Adrenal gland (tissue), 12 donors: ENCODE measurements around the gene MAEA. TPM values are rescaled to one million over a fixed set of nuclear protein-coding genes. Genes with fewer than 3 reads are reported as not detected.

Experiments
- DNase-seq, 7 donors: peaks; one replicate each; pipeline ENCODE4 v3.0.0-alpha.2; 2019 to 2020
- H3K27ac ChIP-seq, 5 donors: fragments of 200-600 bp; sonication (generic) in 4 of 5; 1 replicate in 3 of 5; 2 replicates in 2 of 5; pipeline versions ENCODE4 v1.5.1 to v1.8.0; 2016 to 2020; ENCODE audit warnings: mild to moderate bottlenecking in 1 of 5
- H3K27me3 ChIP-seq: fragments of 200-600 bp; 2 replicates; pipeline ENCODE4 v1.8.0; 2021
- H3K36me3 ChIP-seq, 2 donors: fragments of 200-600 bp; replicated peaks in 1 of 2; 1 replicate in 1 of 2; 2 replicates in 1 of 2; pipeline versions ENCODE4 v1.5.1 to v1.8.0; 2018 to 2022
- H3K4me1 ChIP-seq, 2 donors: fragments of 200-600 bp; replicated peaks in 1 of 2; 1 replicate in 1 of 2; 2 replicates in 1 of 2; pipeline versions ENCODE4 v1.5.1 to v1.8.0; 2018 to 2021
- H3K4me3 ChIP-seq, 4 donors: fragments of 200-600 bp; sonication (generic) in 3 of 4; one replicate each; pipeline ENCODE4 v1.5.1; 2016 to 2018
- H3K9me3 ChIP-seq, 3 donors: fragments of 200-600 bp; sonication (generic) in 1 of 3; replicated peaks in 1 of 3; 1 replicate in 2 of 3; 2 replicates in 1 of 3; pipeline versions ENCODE4 v1.5.1 to v1.8.0; 2016 to 2021
- POLR2A ChIP-seq, 2 donors: fragments of 450-650 bp; IDR thresholded peaks; one replicate each; pipeline ENCODE4 v1.6.1; 2017; ENCODE audit warnings: antibody characterized with exemption in 2 of 2, mild to moderate bottlenecking in 2 of 2, moderate library complexity in 1 of 2
- WGBS, 4 donors: extraction: QIAGEN DNeasy Blood & Tissue Kit in 2 of 4; methylation state at CpG; one replicate each; pipeline versions ENCODE4 v1.1.5 to v1.1.7; 2013 to 2017; 5-methylcytosine and 5-hydroxymethylcytosine counted together
- intact Hi-C, 2 donors: fragments of 100-400 bp; cut with DNase I; formaldehyde crosslinking; loops; one replicate each; pipeline versions ENCODE4 v1.14.1 to v1.15.0; 2022 to 2023
- polyA plus RNA-seq, 3 donors: library from polyadenylated mRNA; stranded (reverse); fragments of 200-250 nt in 2 of 3; fragments of 350-450 nt in 1 of 3; fragmentation: Illumina TruSeq in 1 of 3; extraction: RNeasy Lipid Tissue Mini Kit (QIAGEN cat#74804) in 1 of 3; gene quantifications; one replicate each; pipeline ENCODE4 v1.2.3, GENCODE V29; 2013 to 2014
- total RNA-seq, 9 donors: library from RNA; depleted of rRNA in 4 of 9; stranded (reverse); fragments of >200 nt in 4 of 9; fragments of 120-200 nt in 1 of 9; fragmentation: NEBNext Ultra II Directional in 1 of 9; extraction: Animal tissue kit (Norgen Biotek cat#: 25700) in 1 of 9; gene quantifications; one replicate each; pipeline versions ENCODE4 v1.1.0 to v1.2.4, GENCODE V29; 2013 to 2023
- TF ChIP-seq, protein P1 (sequence below), 6 experiments: fragments of 450-650 bp in 4 of 6; fragments of 200-600 bp in 2 of 6; sonication (generic) in 1 of 6; IDR thresholded peaks; 1 replicate in 5 of 6; 2 replicates in 1 of 6; pipeline versions ENCODE4 v1.5.1 to v1.8.0; 2016 to 2021; ENCODE audit warnings: antibody characterized with exemption in 6 of 6, mild to moderate bottlenecking in 2 of 6, moderate library complexity in 1 of 6
- donor health status: healthy with polysubstance abuse.
- donor health status: Bipolar disorder and iron deficiency.
- donor health status: DM: yes; HTN: yes; CAD: no.
- donor health status: DM: no; HTN: no; CAD: no.
- donor health status: DM: no; HTN: no; CAD: no.
- donor health status: DM: yes; HTN: yes; CAD: no.

Gene MAEA
- total and polyA plus RNA-seq, 12 donors = 35.6 to 103 (median 75.1) TPM

DNA sequence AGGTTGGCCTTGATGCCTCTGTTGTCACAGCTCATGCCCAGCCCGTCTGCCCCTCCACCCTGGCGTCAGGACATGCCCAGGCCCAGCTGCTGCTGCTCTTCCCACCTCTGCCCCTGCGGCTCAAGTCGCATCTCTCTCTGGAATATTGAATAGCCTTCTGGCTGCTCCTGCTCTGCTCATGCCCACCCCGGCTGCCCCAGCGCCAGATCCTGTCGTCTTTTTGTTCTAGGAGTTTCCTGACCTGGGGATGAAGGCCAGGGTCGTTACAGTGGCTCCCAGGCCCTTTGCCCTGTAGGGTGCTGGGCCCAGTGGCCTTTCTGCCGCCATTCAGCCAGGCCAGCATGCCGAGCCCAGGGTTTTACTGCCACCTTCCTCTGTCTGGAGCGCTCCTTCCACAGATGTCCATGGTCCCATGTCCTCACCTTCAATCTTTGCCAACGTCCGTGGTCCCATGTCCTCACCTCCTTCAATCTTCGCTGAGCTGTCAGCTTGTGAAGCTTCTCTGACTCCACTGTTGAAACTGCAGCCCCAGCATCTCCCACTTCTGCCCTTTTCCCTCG lies 9.7 kb downstream of the MAEA start:
- Histone ChIP-seq H3K36me3 (peaks cover 0 to 21% of the 10 kb centered on the region in 2 donors), H3K27me3 (no peaks in the 10 kb centered on the region), H3K27ac (no peak overlapping the region), H3K9me3 (no peaks in the 10 kb centered on the region), H3K4me3 (no peak overlapping the region), H3K4me1 (peaks cover 12 to 40% of the 10 kb centered on the region in 2 donors)
- intact Hi-C loops = loop anchor here in 1 of 2 donors (10.0 kb wide), 1 partner anchor 45 kb away; the partner anchor contains the start of gene UVSSA
- DNase-seq = peak in 1 of 7 donors; percentile 15
- WGBS, 4 donors = 76 to 83% (median 81%) methylated on average over 15 of the region's 15 CpGs
- no peak for TF ChIP-seq POLR2A (IDR thresholded peaks at IDR 0.05)

DNA sequence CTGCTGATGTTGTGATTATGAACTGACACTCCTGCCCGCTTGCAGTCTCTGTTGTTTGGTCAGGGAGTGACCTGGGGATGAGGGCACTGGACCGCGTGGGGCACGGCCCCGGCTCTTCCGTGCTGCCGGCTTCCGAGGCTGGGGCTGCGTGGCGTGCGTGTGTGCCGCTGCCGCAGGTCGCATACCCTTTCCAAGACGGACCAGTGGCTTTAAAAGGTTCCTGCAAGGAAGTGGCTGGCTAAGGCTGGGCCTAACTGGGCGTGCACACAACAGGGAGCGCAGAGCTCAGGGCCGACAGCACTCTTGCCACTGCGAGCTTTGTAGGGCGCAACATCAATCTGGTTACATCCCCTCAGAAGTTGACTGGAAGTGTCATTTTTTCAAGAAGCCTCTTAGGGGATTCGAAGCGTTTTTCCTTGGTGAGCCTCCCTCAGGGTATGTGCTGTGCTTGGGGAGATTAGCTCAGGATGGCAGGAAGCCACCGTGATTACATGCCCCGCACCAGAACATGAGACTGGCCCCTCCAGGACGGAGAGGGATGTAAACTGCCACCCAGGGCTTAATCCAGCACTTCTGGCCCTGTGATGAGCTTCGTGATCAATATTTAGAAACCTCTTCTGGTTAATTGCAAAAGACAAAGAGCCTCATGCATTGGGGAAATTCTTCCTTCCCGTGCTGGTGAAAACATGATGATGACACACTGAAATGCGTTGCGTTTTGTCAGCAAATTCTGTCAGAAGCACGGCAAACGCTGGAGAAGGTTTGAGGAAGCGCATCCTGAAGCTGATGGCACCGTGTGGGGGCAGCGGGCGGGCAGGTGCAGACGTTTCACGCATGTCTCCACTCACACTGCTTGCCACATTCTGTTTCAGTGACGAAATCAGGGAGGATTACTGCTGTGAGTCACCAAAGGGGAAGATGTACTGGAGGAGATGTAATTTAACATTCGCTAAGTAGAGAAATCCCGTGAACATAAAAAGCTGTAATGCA lies 11.1 kb downstream of the MAEA start:
- no peaks in the 10 kb centered on the region for H3K9me3 ChIP-seq
- peak; percentile 59 to 85 (median 82) for DNase-seq
- intact Hi-C loops = no loop called here
- H3K27ac ChIP-seq = peak overlapping the region; percentile 14 to 76 (median 45)
- TF ChIP-seq, protein P1, sequence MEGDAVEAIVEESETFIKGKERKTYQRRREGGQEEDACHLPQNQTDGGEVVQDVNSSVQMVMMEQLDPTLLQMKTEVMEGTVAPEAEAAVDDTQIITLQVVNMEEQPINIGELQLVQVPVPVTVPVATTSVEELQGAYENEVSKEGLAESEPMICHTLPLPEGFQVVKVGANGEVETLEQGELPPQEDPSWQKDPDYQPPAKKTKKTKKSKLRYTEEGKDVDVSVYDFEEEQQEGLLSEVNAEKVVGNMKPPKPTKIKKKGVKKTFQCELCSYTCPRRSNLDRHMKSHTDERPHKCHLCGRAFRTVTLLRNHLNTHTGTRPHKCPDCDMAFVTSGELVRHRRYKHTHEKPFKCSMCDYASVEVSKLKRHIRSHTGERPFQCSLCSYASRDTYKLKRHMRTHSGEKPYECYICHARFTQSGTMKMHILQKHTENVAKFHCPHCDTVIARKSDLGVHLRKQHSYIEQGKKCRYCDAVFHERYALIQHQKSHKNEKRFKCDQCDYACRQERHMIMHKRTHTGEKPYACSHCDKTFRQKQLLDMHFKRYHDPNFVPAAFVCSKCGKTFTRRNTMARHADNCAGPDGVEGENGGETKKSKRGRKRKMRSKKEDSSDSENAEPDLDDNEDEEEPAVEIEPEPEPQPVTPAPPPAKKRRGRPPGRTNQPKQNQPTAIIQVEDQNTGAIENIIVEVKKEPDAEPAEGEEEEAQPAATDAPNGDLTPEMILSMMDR (IDR thresholded peaks at IDR 0.05) = no peak
- TF ChIP-seq POLR2A (IDR thresholded peaks at IDR 0.05) = no peak
- no peaks in the 10 kb centered on the region for H3K27me3 ChIP-seq
- 68 to 74% (median 70%) methylated on average over 29 to 40 of the region's 40 CpGs for WGBS, 4 donors
- H3K36me3 ChIP-seq = peaks cover 0 to 21% of the 10 kb centered on the region in 2 donors
- no peak overlapping the region for H3K4me3 ChIP-seq
- H3K4me1 ChIP-seq = peaks cover 6 to 31% of the 10 kb centered on the region in 2 donors

DNA sequence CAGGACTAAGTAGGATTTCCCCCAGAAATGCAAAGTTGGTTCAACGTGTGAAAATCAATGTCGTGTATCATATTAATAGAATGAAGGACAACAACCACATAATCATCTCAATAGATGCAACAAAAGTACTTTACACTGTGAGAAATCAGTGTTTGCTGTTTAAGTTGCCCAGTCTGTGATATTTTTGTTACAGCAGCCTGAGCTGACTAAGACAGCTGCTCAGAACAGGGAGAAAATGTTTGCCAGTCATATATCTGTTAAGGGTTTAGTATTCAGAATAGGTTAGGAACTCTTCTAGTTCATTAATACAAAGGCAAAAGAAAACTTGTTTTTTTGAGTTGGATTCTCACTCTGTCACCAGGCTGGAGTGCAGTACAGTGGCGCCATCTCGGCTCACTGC lies 12.5 kb downstream of the MAEA start:
- TF ChIP-seq, protein P1 (IDR thresholded peaks at IDR 0.05) = no peak
- TF ChIP-seq POLR2A (IDR thresholded peaks at IDR 0.05) = no peak
- peaks cover 0 to 21% of the 10 kb centered on the region in 2 donors for H3K36me3 ChIP-seq
- H3K4me3 ChIP-seq = no peak overlapping the region
- no peak for DNase-seq
- peaks cover 6 to 24% of the 10 kb centered on the region in 2 donors for H3K4me1 ChIP-seq
- H3K9me3 ChIP-seq = no peaks in the 10 kb centered on the region
- no peak overlapping the region for H3K27ac ChIP-seq
- intact Hi-C loops = no loop called here
- no peaks in the 10 kb centered on the region for H3K27me3 ChIP-seq
- 49 to 95% (median 59%) methylated on average over 4 of the region's 4 CpGs for WGBS, 4 donors

DNA sequence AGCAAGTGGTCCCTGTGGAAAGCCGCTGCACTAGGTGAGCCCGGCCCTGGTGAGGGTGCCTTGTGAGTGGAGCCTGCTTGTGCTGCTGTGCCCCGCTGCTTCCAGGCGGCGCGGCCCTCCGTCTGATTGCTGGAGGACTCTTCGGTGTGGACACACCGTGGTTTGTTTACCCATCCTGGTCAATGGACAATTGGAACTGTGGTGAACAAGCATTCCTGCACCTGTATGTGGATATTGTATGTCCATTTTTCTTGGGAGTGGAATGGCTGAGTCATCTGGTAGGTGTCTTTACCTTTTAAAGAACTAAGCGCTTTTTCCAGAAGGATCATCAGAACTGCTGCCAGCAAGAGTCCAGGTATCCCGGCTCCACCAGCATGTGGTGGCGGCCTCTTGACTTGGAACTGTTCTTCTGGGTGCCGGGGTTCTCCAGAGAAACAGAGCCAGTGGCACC lies 15.6 kb downstream of the MAEA start:
- H3K4me1 ChIP-seq = peaks cover 12 to 36% of the 10 kb centered on the region in 2 donors
- WGBS, 4 donors = 91 to 98% (median 97%) methylated on average over 7 to 13 of the region's 13 CpGs
- H3K4me3 ChIP-seq = no peak overlapping the region
- H3K9me3 ChIP-seq = no peaks in the 10 kb centered on the region
- no peak overlapping the region for H3K27ac ChIP-seq
- DNase-seq = no peak
- no peaks in the 10 kb centered on the region for H3K27me3 ChIP-seq
- intact Hi-C loops = no loop called here
- H3K36me3 ChIP-seq = peaks cover 0 to 6% of the 10 kb centered on the region in 2 donors
- TF ChIP-seq, protein P1 (IDR thresholded peaks at IDR 0.05) = no peak
- no peak for TF ChIP-seq POLR2A (IDR thresholded peaks at IDR 0.05)
